T-cell (primary cell): ENCODE results near the gene QTRT2. TPM values are rescaled to one million over a fixed set of nuclear protein-coding genes. Genes with fewer than 3 reads are reported as not detected.
A peak's percentile ranks its signal among the peaks of the same experiment; 100 is the strongest.

Source experiments
- ATAC-seq, 4 experiments: fragments of 200-7000 bp in 3 of 4; fragments of 150-1000 bp in 1 of 4; cut with Tn5 transposase; replicated peaks in 1 of 4; 1 replicate in 3 of 4; 2 replicates in 1 of 4; pipeline ENCODE4 v1.10.0; 2021; ENCODE audit warnings: moderate library complexity in 3 of 4, mild to moderate bottlenecking in 2 of 4, moderate number of reproducible peaks in 1 of 4
- CTCF ChIA-PET, 2 donors: fragments of 300-600 bp; sonication (Branson Sonifier 250); formaldehyde crosslinking; loops; one replicate each; lab custom pipeline; 2022; ENCODE audit warnings: antibody characterized with exemption in 2 of 2; lab: Charles Lee
- POLR2A ChIA-PET, 2 donors: fragments of 300-600 bp; sonication (Branson Sonifier 250); formaldehyde crosslinking; loops; one replicate each; lab custom pipeline; 2022; ENCODE audit warnings: antibody characterized with exemption in 2 of 2; lab: Charles Lee
- DNase-seq, 35 experiments: peaks; one replicate each; pipeline versions ENCODE4 v3.0.0 to v3.0.0-alpha.2; 2013 to 2023
- H3K27ac ChIP-seq: one replicate; pipeline ENCODE4 v1.5.1; 2013; ENCODE audit warnings: low read length
- H3K27me3 ChIP-seq, 2 experiments: replicated peaks in 1 of 2; 1 replicate in 1 of 2; 2 replicates in 1 of 2; pipeline versions ENCODE4 v1.6.1 to v1.7.0; 2013; ENCODE audit warnings: low read length in 1 of 2, mixed read lengths in 1 of 2; ENCODE audit not compliant: control insufficient read depth in 2 of 2, insufficient read depth in 2 of 2; ENCODE audit errors: extremely low read depth in 1 of 2
- H3K36me3 ChIP-seq, 2 donors: 1 replicate in 1 of 2; 2 replicates in 1 of 2; pipeline versions ENCODE4 v1.6.1 to v1.7.0; 2013; ENCODE audit warnings: low read length in 1 of 2; ENCODE audit not compliant: control insufficient read depth in 2 of 2, insufficient read depth in 1 of 2; ENCODE audit errors: extremely low read depth in 1 of 2
- H3K4me1 ChIP-seq, 2 experiments: 1 replicate in 1 of 2; 2 replicates in 1 of 2; pipeline versions ENCODE4 v1.6.1 to v1.7.0; 2013; ENCODE audit warnings: low read length in 2 of 2, mixed read lengths in 1 of 2; ENCODE audit not compliant: insufficient read depth in 2 of 2, control insufficient read depth in 1 of 2; ENCODE audit errors: extremely low read depth in 1 of 2
- H3K4me3 ChIP-seq, 2 donors: 1 replicate in 1 of 2; 2 replicates in 1 of 2; pipeline versions ENCODE4 v1.5.1 to v1.7.0; 2013; ENCODE audit warnings: mild to moderate bottlenecking in 2 of 2, low read length in 1 of 2, moderate library complexity in 1 of 2; ENCODE audit not compliant: control insufficient read depth in 1 of 2; ENCODE audit errors: extremely low read depth in 1 of 2
- H3K9me3 ChIP-seq: 2 replicates; pipeline ENCODE4 v1.7.0; 2013
- H3K27ac Mint-ChIP-seq, 2 donors: one replicate each; pipeline ENCODE4 v1.8.0; 2020 to 2021; ENCODE audit warnings: mild to moderate bottlenecking in 2 of 2, mixed read lengths in 2 of 2
- H3K27me3 Mint-ChIP-seq, 2 donors: one replicate each; pipeline ENCODE4 v1.8.0; 2021 to 2022; ENCODE audit warnings: mixed read lengths in 2 of 2
- H3K36me3 Mint-ChIP-seq: one replicate; pipeline ENCODE4 v1.8.0; 2021; ENCODE audit warnings: mixed read lengths
- H3K4me1 Mint-ChIP-seq, 3 donors: one replicate each; pipeline ENCODE4 v1.8.0; 2020 to 2022; ENCODE audit warnings: mixed read lengths in 3 of 3, mild to moderate bottlenecking in 1 of 3
- H3K4me3 Mint-ChIP-seq, 3 donors: one replicate each; pipeline ENCODE4 v1.8.0; 2020 to 2022; ENCODE audit warnings: mild to moderate bottlenecking in 3 of 3, mixed read lengths in 3 of 3, moderate library complexity in 3 of 3
- H3K9me3 Mint-ChIP-seq, 3 donors: one replicate each; pipeline ENCODE4 v1.8.0; 2020 to 2022; ENCODE audit warnings: mixed read lengths in 3 of 3
- WGBS: methylation state at CpG from one replicate; pipeline ENCODE4 v1.1.5; 2013; ENCODE audit warnings: missing lambda C conversion rate; ENCODE audit not compliant: insufficient coverage; 5-methylcytosine and 5-hydroxymethylcytosine counted together
- total RNA-seq, 35 experiments: library from RNA in 6 of 35; stranded (reverse) in 6 of 35; fragments of 120-200 nt in 1 of 35; gene quantifications; one replicate each; pipeline versions ENCODE4 v1.2.1 to v1.2.4 and lab custom pipeline; 2013 to 2026

QTRT2 gene
- total RNA-seq, 5 donors from 2014 or later (not counting 1 experiment from before 2014, with no cell fraction given) = 24.3 to 39.1 (median 31.7) TPM

DNA sequence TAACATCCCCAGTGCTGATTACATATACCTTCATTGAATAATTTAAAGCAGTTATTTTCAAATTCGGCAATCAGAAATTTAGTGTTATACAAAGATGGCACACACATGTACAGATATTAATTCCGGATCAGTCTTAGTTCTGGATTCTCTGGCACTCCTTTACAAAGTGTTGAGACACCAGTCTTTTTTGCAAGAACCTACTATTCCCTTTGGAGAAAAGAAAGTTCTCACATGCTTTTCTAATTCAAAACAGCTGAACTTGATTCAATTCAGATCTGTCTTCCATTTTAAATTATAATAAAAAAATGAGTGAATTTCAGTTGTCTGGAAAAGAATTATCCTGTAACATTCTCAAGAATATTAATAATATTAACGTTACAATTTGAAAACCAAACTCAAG is 20.6 kb upstream of the QTRT2 start:
- Mint-ChIP-seq H3K4me3 (no peak overlapping the region), H3K27ac (no peak overlapping the region), H3K36me3 (peaks cover 48% of the 10 kb centered on the region), H3K9me3 (peaks cover 0 to 4% (median 0%) of the 10 kb centered on the region in 3 donors), H3K4me1 (no peaks in the 10 kb centered on the region), H3K27me3 (no peaks in the 10 kb centered on the region)
- DNase-seq (no peak), ATAC-seq (no peak)
- Histone ChIP-seq H3K4me1 (no peaks in the 10 kb centered on the region), H3K27ac (no peak overlapping the region), H3K4me3 (no peak overlapping the region), H3K9me3 (no peaks in the 10 kb centered on the region), H3K36me3 (peaks cover 0 to 8% of the 10 kb centered on the region in 2 donors), H3K27me3 (no peaks in the 10 kb centered on the region)
- CTCF ChIA-PET = interaction anchor here in 1 of 2 donors (0.7 kb wide), 1 partner anchor 197 kb away, joined by 6 read pairs; the partner anchor contains the start of gene GRAMD1C
- POLR2A ChIA-PET = no interaction called here
- 100% methylated on average over 1 of the region's 3 CpGs for WGBS

DNA sequence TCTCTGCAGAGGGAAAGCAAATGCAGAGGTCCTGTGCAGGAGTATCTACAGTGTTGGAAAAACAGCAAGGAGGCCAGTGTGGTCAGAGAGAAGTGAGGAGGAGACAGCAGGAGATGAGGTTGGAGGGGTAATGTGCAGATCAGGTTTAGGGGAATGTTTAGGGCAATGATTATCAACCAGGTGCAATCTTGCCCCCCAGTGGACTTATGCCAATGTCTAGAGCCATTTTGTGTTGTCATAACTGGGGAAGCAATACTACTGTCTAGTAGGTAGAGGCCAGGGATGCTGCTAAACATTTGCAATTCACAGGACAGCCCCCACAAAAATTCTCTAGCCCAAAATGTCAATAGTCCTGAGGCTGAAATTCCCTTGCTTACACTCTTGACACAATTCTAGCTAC is 13.3 kb upstream of the QTRT2 start:
- Histone ChIP-seq H3K27ac (no peak overlapping the region), H3K27me3 (no peaks in the 10 kb centered on the region), H3K4me3 (no peak overlapping the region), H3K36me3 (no peaks in the 10 kb centered on the region), H3K4me1 (no peaks in the 10 kb centered on the region), H3K9me3 (no peaks in the 10 kb centered on the region)
- ATAC-seq (no peak), DNase-seq (no peak)
- no peaks in the 10 kb centered on the region for H3K27me3 Mint-ChIP-seq
- H3K4me3 Mint-ChIP-seq = no peak overlapping the region
- peaks cover 0 to 4% (median 0%) of the 10 kb centered on the region in 3 donors for H3K9me3 Mint-ChIP-seq
- H3K36me3 Mint-ChIP-seq = peaks cover 27% of the 10 kb centered on the region
- ChIA-PET POLR2A (interaction anchor here in 1 of 2 donors (0.7 kb wide), 1 partner anchor 654 kb away, joined by 3 read pairs; no protein-coding TSS in a partner anchor), CTCF (no interaction called here)
- H3K27ac Mint-ChIP-seq = no peak overlapping the region
- no peaks in the 10 kb centered on the region for H3K4me1 Mint-ChIP-seq

DNA sequence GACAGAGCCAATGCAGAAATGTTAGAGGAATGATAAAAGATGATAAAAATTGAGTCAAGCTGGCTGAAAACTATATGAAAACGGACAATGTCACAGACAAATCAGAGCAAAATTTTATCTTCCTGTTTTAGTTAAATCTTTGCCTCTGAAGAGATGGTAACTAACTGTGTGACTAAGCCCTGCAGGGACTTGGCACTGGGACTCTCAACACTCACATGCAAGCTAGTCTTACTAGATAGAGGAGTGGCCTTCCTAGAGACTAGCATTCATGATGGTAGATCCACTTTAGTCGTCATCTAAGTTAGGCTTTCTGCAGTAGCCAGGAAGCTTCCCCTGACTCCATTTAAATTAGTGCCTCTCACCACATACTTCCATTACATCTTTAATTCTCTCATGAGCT is 4.3 kb upstream of the QTRT2 start:
- Mint-ChIP-seq H3K4me1 (peaks cover 16 to 19% (median 16%) of the 10 kb centered on the region in 3 donors), H3K27ac (no peak overlapping the region), H3K4me3 (no peak overlapping the region), H3K27me3 (no peaks in the 10 kb centered on the region), H3K36me3 (peaks cover 32% of the 10 kb centered on the region), H3K9me3 (no peaks in the 10 kb centered on the region)
- H3K4me1 ChIP-seq = peaks cover 6% of the 10 kb centered on the region in 2 experiments
- CTCF ChIA-PET = interaction anchor here in 1 of 2 donors (0.5 kb wide), 1 partner anchor 253 kb away, joined by 3 read pairs; no protein-coding TSS in a partner anchor
- H3K27me3 ChIP-seq = no peaks in the 10 kb centered on the region
- DNase-seq (no peak), ATAC-seq (no peak)
- POLR2A ChIA-PET = interaction anchor here in 1 of 2 donors (0.7 kb wide), 1 partner anchor 433 kb away, joined by 3 read pairs; no protein-coding TSS in a partner anchor
- H3K27ac ChIP-seq = no peak overlapping the region
- no CpG with 5 or more reads among the region's 2 CpGs for WGBS
- no peaks in the 10 kb centered on the region for H3K36me3 ChIP-seq
- H3K4me3 ChIP-seq = no peak overlapping the region
- no peaks in the 10 kb centered on the region for H3K9me3 ChIP-seq

DNA sequence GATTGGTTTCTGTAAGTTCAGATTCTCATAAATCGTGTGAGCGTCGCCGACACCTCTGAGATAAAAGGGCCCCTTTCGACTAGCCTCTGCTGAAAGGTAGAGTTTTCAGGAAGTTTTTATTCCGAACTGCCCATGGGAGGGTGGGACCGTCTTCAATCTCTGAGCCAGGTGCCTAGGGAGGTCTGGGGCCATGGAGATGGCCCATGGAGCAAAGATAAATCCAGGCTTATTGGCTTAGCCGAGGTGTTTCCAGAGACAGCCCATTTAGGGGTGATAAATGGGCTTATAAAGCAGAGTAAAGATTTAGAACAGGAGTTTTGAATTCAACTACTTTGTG is 442 bp downstream of the QTRT2 start:
- H3K36me3 Mint-ChIP-seq = peaks cover 24% of the 10 kb centered on the region

DNA sequence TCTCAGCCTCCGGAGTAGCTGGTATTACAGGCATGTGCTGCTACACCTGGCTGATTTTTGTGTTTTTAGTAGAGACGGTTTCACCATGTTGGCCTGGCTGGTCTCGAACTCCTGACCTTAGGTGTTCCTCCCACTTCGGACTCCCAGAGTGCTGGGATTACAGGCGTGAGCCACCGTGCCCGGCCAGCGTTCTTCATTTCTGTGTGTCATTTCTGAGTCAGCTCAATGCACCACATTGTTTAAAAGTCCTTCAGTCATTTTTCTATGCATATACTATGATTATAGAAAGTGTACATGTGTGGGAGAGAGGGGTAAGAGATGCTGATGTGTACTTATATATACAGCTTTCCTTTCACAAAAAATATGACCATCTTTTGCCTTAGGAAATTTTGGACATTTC is 2.1 kb downstream of the QTRT2 start:
- 75% methylated on average over 2 of the region's 8 CpGs for WGBS

More for the DNA sequence above, 442 bp downstream of the QTRT2 start:
- DNase-seq (no peak), ATAC-seq (peak in 3 of 4 experiments; percentile 1)
- Histone ChIP-seq H3K27ac (peak overlapping the region; percentile 68), H3K27me3 (no peaks in the 10 kb centered on the region), H3K4me3 (peak overlapping the region; percentile 80 to 82), H3K4me1 (peaks cover 13 to 16% of the 10 kb centered on the region in 2 experiments), H3K36me3 (peaks cover 0 to 5% of the 10 kb centered on the region in 2 donors), H3K9me3 (no peaks in the 10 kb centered on the region)
- WGBS = 0% methylated on average over 8 of the region's 8 CpGs
- CTCF ChIA-PET = interaction anchor here (1.0 to 1.1 kb wide), 2 partner anchors 216 to 311 kb away, joined by 3 to 4 read pairs; partner anchors contain the start of genes ATP6V1A (in 1 of the 2) and NAA50 (in 1 of the 2)
- H3K4me3 Mint-ChIP-seq = peak overlapping the region; percentile 92 to 96 (median 95)
- peak overlapping the region; percentile 92 to 95 for H3K27ac Mint-ChIP-seq
- POLR2A ChIA-PET = interaction anchor here in 1 of 2 donors (0.9 kb wide), 1 partner anchor 15 kb away, joined by 3 read pairs; no protein-coding TSS in a partner anchor
- H3K9me3 Mint-ChIP-seq = no peaks in the 10 kb centered on the region
- H3K27me3 Mint-ChIP-seq = no peaks in the 10 kb centered on the region
- H3K4me1 Mint-ChIP-seq = peaks cover 54 to 59% (median 58%) of the 10 kb centered on the region in 3 donors

DNA sequence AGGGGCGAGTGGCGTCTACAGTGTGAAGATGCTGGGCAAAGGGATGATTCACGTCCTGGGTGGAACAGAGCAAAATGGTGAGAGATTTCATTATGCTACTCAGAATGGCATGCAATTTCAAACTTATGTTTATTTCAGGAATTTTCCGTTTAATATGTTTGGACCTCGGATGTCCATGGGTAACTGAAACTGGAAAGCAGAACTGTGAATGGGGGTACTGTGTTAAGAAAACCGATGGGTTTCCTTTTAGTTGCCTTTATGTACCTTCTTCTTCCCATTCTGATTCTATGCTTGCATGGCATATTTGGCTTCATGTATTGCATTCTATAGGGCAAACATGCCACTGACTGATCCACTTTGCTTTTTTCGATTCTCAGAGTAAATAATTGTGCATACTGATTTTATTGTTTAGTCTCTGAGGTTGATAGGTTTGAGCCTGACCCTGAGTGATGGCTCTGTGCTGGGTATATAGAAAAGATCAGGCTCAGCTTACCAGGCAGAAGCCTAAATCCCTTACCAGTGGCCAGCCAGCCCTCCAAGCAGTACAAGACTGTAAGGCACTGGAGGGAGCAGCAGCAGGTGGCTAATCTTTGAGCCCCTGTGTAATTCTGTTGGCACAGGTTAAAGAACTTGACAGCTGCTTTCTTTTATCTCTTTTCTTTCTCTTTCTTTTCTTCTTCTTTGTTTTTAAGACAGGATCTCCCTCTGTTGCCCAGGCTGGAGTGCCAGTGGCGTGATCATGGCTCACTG is 4.5 kb downstream of the QTRT2 start:
- H3K9me3 Mint-ChIP-seq = no peaks in the 10 kb centered on the region

More for the DNA sequence above, 2.1 kb downstream of the QTRT2 start:
- Histone ChIP-seq H3K9me3 (no peaks in the 10 kb centered on the region), H3K36me3 (peaks cover 0 to 8% of the 10 kb centered on the region in 2 donors), H3K4me1 (peaks cover 13 to 16% of the 10 kb centered on the region in 2 experiments), H3K27me3 (no peaks in the 10 kb centered on the region), H3K4me3 (no peak overlapping the region), H3K27ac (no peak overlapping the region)
- Mint-ChIP-seq H3K27ac (no peak overlapping the region), H3K4me3 (peak overlapping the region; percentile 51 to 96 (median 92)), H3K36me3 (peaks cover 16% of the 10 kb centered on the region), H3K9me3 (no peaks in the 10 kb centered on the region), H3K27me3 (no peaks in the 10 kb centered on the region), H3K4me1 (peaks cover 62 to 70% (median 67%) of the 10 kb centered on the region in 3 donors)
- CTCF ChIA-PET = no interaction called here
- POLR2A ChIA-PET = no interaction called here
- ATAC-seq (no peak), DNase-seq (no peak)

More for the DNA sequence above, 4.5 kb downstream of the QTRT2 start:
- peaks cover 32% of the 10 kb centered on the region for H3K36me3 Mint-ChIP-seq
- peaks cover 63 to 70% (median 67%) of the 10 kb centered on the region in 3 donors for H3K4me1 Mint-ChIP-seq
- no peak for ATAC-seq
- ChIA-PET POLR2A (no interaction called here), CTCF (no interaction called here)
- no peaks in the 10 kb centered on the region for H3K27me3 ChIP-seq
- H3K4me3 Mint-ChIP-seq = no peak overlapping the region
- peaks cover 12 to 13% of the 10 kb centered on the region in 2 experiments for H3K4me1 ChIP-seq
- no peaks in the 10 kb centered on the region for H3K27me3 Mint-ChIP-seq
- 100% methylated on average over 4 of the region's 8 CpGs for WGBS
- DNase-seq = no peak
- no peaks in the 10 kb centered on the region for H3K9me3 ChIP-seq
- peaks cover 0 to 20% of the 10 kb centered on the region in 2 donors for H3K36me3 ChIP-seq
- H3K27ac ChIP-seq = no peak overlapping the region
- no peak overlapping the region for H3K4me3 ChIP-seq
- no peak overlapping the region for H3K27ac Mint-ChIP-seq
